ENCODE measurements around the gene VPS13A. TPM values are rescaled to one million over a fixed set of nuclear protein-coding genes. Genes with fewer than 3 reads are reported as not detected.

VPS13A gene
- total and polyA plus RNA-seq, 2 experiments from 2014 or later, result 13.2 to 65.6 TPM

GRCh38 chr9:77177894-77178794, 810 bp downstream of the VPS13A start:
- under 1% methylated on average over 55 of the region's 57 CpGs for whole genome bisulfite sequencing (ENCODE audit: low lambda C conversion rate, missing lambda C conversion rate)
- Histone ChIP-seq H3K4me2 (peak overlapping the region; percentile 86), H3K27ac (peak overlapping the region; percentile 91), H4K20me1 (ENCODE audit: insufficient read depth, poor library complexity, severe bottlenecking) (peaks cover 4% of the 10 kb centered on the region), H3K36me3 (replicated peaks; ENCODE audit: insufficient read depth, low read depth) (no peaks in the 10 kb centered on the region), H3K9me2 (replicated peaks; ENCODE audit: insufficient read depth) (no peaks in the 10 kb centered on the region), H3K4me3 (peak overlapping the region; percentile 82), H2AFZ (peak overlapping the region; percentile 83), H3K9me3 (ENCODE audit: low read depth) (no peaks in the 10 kb centered on the region), H3K27me3 (no peaks in the 10 kb centered on the region), H3K79me2 (peaks cover 46% of the 10 kb centered on the region), H3K4me1 (ENCODE audit: insufficient read depth) (peaks cover 4% of the 10 kb centered on the region)
- TF ChIP-seq EZH2phosphoT487 (IDR thresholded peaks at IDR 0.05; ENCODE audit: low read depth, severe bottlenecking, unreplicated experiment) (no peak), CTCF (IDR thresholded peaks at IDR 0.05; ENCODE audit: poor library complexity) (no peak), EZH2 (IDR thresholded peaks at IDR 0.05; ENCODE audit: borderline replicate concordance) (no peak)
- DNase-seq (ENCODE audit: low spot score), result peak; percentile 66

- no peak for TF ChIP-seq EZH2 (IDR thresholded peaks at IDR 0.05; ENCODE audit: borderline replicate concordance)
- TF ChIP-seq CTCF (IDR thresholded peaks at IDR 0.05; ENCODE audit: poor library complexity), result no peak
- no peak for TF ChIP-seq EZH2phosphoT487 (IDR thresholded peaks at IDR 0.05; ENCODE audit: low read depth, severe bottlenecking, unreplicated experiment)
Measured at GRCh38 chr9:77180056-77180455, 2.7 kb downstream of the VPS13A start.

GRCh38 chr9:77183581-77183980, 6.2 kb downstream of the VPS13A start:
- Histone ChIP-seq H4K20me1 (ENCODE audit: insufficient read depth, poor library complexity, severe bottlenecking) (peaks cover 5% of the 10 kb centered on the region), H2AFZ (no peak overlapping the region), H3K4me2 (no peak overlapping the region), H3K27me3 (no peaks in the 10 kb centered on the region), H3K36me3 (replicated peaks; ENCODE audit: insufficient read depth, low read depth) (no peaks in the 10 kb centered on the region), H3K9me2 (replicated peaks; ENCODE audit: insufficient read depth) (no peaks in the 10 kb centered on the region), H3K79me2 (peaks cover 97% of the 10 kb centered on the region), H3K4me1 (ENCODE audit: insufficient read depth) (peaks cover 3% of the 10 kb centered on the region), H3K27ac (no peak overlapping the region), H3K9me3 (ENCODE audit: low read depth) (no peaks in the 10 kb centered on the region), H3K4me3 (no peak overlapping the region)
- no peak for TF ChIP-seq EZH2phosphoT487 (IDR thresholded peaks at IDR 0.05; ENCODE audit: low read depth, severe bottlenecking, unreplicated experiment)
- no peak for DNase-seq (ENCODE audit: low spot score)

More at GRCh38 chr9:77180056-77180455, 2.7 kb downstream of the VPS13A start:
- Histone ChIP-seq H3K9me3 (ENCODE audit: low read depth) (no peaks in the 10 kb centered on the region), H3K9me2 (replicated peaks; ENCODE audit: insufficient read depth) (no peaks in the 10 kb centered on the region), H3K36me3 (replicated peaks; ENCODE audit: insufficient read depth, low read depth) (no peaks in the 10 kb centered on the region), H3K79me2 (peaks cover 64% of the 10 kb centered on the region), H3K4me2 (peak overlapping the region; percentile 86), H2AFZ (no peak overlapping the region), H3K4me3 (no peak overlapping the region), H3K4me1 (ENCODE audit: insufficient read depth) (peaks cover 4% of the 10 kb centered on the region), H3K27ac (no peak overlapping the region), H4K20me1 (ENCODE audit: insufficient read depth, poor library complexity, severe bottlenecking) (peaks cover 5% of the 10 kb centered on the region), H3K27me3 (no peaks in the 10 kb centered on the region)
- DNase-seq (ENCODE audit: low spot score), result no peak

GRCh38 chr9:77188242-77188641, 10.9 kb downstream of the VPS13A start:
- H3K9me3 ChIP-seq (ENCODE audit: low read depth), result no peaks in the 10 kb centered on the region
- no peaks in the 10 kb centered on the region for H3K9me2 ChIP-seq (replicated peaks; ENCODE audit: insufficient read depth)
- no peak for DNase-seq (ENCODE audit: low spot score)
- H3K79me2 ChIP-seq, result peaks cover 99% of the 10 kb centered on the region
- TF ChIP-seq CTCF (IDR thresholded peaks at IDR 0.05; ENCODE audit: poor library complexity) (no peak), EZH2phosphoT487 (IDR thresholded peaks at IDR 0.05; ENCODE audit: low read depth, severe bottlenecking, unreplicated experiment) (no peak), EZH2 (IDR thresholded peaks at IDR 0.05; ENCODE audit: borderline replicate concordance) (no peak)
- H3K36me3 ChIP-seq (replicated peaks; ENCODE audit: insufficient read depth, low read depth), result no peaks in the 10 kb centered on the region
- no peak overlapping the region for H3K4me2 ChIP-seq
- H4K20me1 ChIP-seq (ENCODE audit: insufficient read depth, poor library complexity, severe bottlenecking), result peaks cover under 1% of the 10 kb centered on the region
- no peak overlapping the region for H3K27ac ChIP-seq
- no peak overlapping the region for H3K4me3 ChIP-seq
- H3K27me3 ChIP-seq, result no peaks in the 10 kb centered on the region
- 96% methylated on average over 3 of the region's 3 CpGs for WGBS (ENCODE audit: low lambda C conversion rate, missing lambda C conversion rate)
- H3K4me1 ChIP-seq (ENCODE audit: insufficient read depth), result no peaks in the 10 kb centered on the region
- H2AFZ ChIP-seq, result no peak overlapping the region
